Natural killer cell (primary cell): ENCODE results near the gene ATP10A. TPM values are rescaled to one million over a fixed set of nuclear protein-coding genes. Genes with fewer than 3 reads are reported as not detected.

Experiments used
- ATAC-seq, 3 donors: fragments of 150-1000 bp in 2 of 3; fragments of 200-7000 bp in 1 of 3; cut with Tn5 transposase; 1 replicate in 1 of 3; 2 replicates in 2 of 3; pipeline ENCODE4 v1.10.0; 2021; ENCODE audit warnings: mild to moderate bottlenecking in 2 of 3, moderate library complexity in 2 of 3
- DNase-seq, 2 donors: peaks; one replicate each; pipeline versions ENCODE4 v3.0.0 to v3.0.0-alpha.2; 2013 to 2021; ENCODE audit warnings: mixed read lengths in 1 of 2
- H3K27ac ChIP-seq: one replicate; pipeline ENCODE4 v1.5.1; 2013; ENCODE audit warnings: mild to moderate bottlenecking, low read length
- H3K27me3 ChIP-seq: one replicate; pipeline ENCODE4 v1.6.1; 2013; ENCODE audit warnings: low read length; ENCODE audit not compliant: control insufficient read depth, insufficient read depth
- H3K36me3 ChIP-seq: one replicate; pipeline ENCODE4 v1.6.1; 2013; ENCODE audit warnings: low read length; ENCODE audit not compliant: control insufficient read depth, insufficient read depth
- H3K4me1 ChIP-seq: one replicate; pipeline ENCODE4 v1.6.1; 2013; ENCODE audit warnings: low read length; ENCODE audit not compliant: control insufficient read depth, insufficient read depth
- H3K4me3 ChIP-seq: one replicate; pipeline ENCODE4 v1.5.1; 2013; ENCODE audit warnings: low read length
- H3K9me3 ChIP-seq: one replicate; pipeline ENCODE4 v1.6.1; 2013; ENCODE audit warnings: low read length; ENCODE audit not compliant: control insufficient read depth, insufficient read depth
- H3K27ac Mint-ChIP-seq, 2 donors: one replicate each; pipeline ENCODE4 v1.8.0; 2022; ENCODE audit warnings: mild to moderate bottlenecking in 2 of 2, mixed read lengths in 2 of 2, moderate library complexity in 1 of 2
- H3K27me3 Mint-ChIP-seq, 2 donors: one replicate each; pipeline ENCODE4 v1.8.0; 2022; ENCODE audit warnings: low read depth in 2 of 2, mixed read lengths in 2 of 2
- H3K36me3 Mint-ChIP-seq: one replicate; pipeline ENCODE4 v1.8.0; 2022; ENCODE audit warnings: mixed read lengths
- H3K4me1 Mint-ChIP-seq, 2 donors: one replicate each; pipeline ENCODE4 v1.8.0; 2022; ENCODE audit warnings: mixed read lengths in 2 of 2
- H3K4me3 Mint-ChIP-seq: one replicate; pipeline ENCODE4 v1.8.0; 2022; ENCODE audit warnings: mild to moderate bottlenecking, moderate library complexity, mixed read lengths
- H3K9me3 Mint-ChIP-seq, 2 donors: one replicate each; pipeline ENCODE4 v1.8.0; 2022; ENCODE audit warnings: mixed read lengths in 2 of 2
- WGBS: methylation state at CpG from one replicate; pipeline ENCODE4 v1.1.7; 2013; ENCODE audit warnings: missing lambda C conversion rate; ENCODE audit not compliant: insufficient coverage; 5-methylcytosine and 5-hydroxymethylcytosine counted together
- intact Hi-C: fragments of 100-400 bp; cut with micrococcal nuclease; formaldehyde crosslinking; loops from one replicate; pipeline ENCODE4 v1.14.2; 2022
- total RNA-seq, 4 donors: library from RNA; stranded (reverse); fragments of 120-200 nt in 1 of 4; gene quantifications; one replicate each; pipeline versions ENCODE4 v1.2.3 to v1.2.4, GENCODE V29; 2013 to 2022
- TF ChIP-seq, protein P1 (sequence below): fragments of 200-600 bp; IDR thresholded peaks from one replicate; pipeline ENCODE4 v1.8.0; 2022; ENCODE audit warnings: antibody characterized with exemption

The ATP10A gene
- total RNA-seq, 3 donors from 2014 or later (not counting 1 experiment from before 2014, with no cell fraction given), result 50.1 to 67.0 (median 51.2) TPM

DNA sequence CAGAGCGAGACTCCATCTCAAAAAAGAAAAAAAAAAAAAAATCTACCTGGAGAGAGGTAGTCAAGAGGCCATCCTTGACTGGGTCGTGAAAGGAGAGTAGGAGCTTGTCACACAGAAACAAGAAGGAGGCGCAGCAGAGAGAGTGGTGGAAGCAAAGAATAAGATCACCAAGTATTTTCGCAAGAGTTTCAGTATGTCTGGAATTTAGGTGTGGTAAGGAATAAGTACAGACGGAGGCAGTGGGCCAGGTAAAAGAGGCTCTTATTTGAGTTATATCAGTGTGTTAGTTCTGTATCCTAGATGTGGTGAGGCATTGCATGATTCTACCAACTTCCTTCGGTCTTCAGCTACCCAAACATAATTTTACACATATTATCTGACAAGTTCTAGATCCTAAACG, 14.6 kb upstream of the ATP10A start:
- H3K9me3 ChIP-seq, result no peaks in the 10 kb centered on the region
- TF ChIP-seq, protein P1, sequence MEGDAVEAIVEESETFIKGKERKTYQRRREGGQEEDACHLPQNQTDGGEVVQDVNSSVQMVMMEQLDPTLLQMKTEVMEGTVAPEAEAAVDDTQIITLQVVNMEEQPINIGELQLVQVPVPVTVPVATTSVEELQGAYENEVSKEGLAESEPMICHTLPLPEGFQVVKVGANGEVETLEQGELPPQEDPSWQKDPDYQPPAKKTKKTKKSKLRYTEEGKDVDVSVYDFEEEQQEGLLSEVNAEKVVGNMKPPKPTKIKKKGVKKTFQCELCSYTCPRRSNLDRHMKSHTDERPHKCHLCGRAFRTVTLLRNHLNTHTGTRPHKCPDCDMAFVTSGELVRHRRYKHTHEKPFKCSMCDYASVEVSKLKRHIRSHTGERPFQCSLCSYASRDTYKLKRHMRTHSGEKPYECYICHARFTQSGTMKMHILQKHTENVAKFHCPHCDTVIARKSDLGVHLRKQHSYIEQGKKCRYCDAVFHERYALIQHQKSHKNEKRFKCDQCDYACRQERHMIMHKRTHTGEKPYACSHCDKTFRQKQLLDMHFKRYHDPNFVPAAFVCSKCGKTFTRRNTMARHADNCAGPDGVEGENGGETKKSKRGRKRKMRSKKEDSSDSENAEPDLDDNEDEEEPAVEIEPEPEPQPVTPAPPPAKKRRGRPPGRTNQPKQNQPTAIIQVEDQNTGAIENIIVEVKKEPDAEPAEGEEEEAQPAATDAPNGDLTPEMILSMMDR, result no peak
- DNase-seq, result no peak
- no peaks in the 10 kb centered on the region for H3K4me1 ChIP-seq
- Mint-ChIP-seq H3K4me1 (peaks cover 10 to 14% of the 10 kb centered on the region in 2 donors), H3K27ac (no peak overlapping the region), H3K4me3 (no peak overlapping the region), H3K27me3 (no peaks in the 10 kb centered on the region), H3K9me3 (no peaks in the 10 kb centered on the region), H3K36me3 (no peaks in the 10 kb centered on the region)
- no peaks in the 10 kb centered on the region for H3K27me3 ChIP-seq
- intact Hi-C loops, result no loop called here
- 92% methylated on average over 6 of the region's 7 CpGs for WGBS
- no peak overlapping the region for H3K4me3 ChIP-seq
- H3K27ac ChIP-seq, result no peak overlapping the region
- H3K36me3 ChIP-seq, result no peaks in the 10 kb centered on the region
- no peak for ATAC-seq

DNA sequence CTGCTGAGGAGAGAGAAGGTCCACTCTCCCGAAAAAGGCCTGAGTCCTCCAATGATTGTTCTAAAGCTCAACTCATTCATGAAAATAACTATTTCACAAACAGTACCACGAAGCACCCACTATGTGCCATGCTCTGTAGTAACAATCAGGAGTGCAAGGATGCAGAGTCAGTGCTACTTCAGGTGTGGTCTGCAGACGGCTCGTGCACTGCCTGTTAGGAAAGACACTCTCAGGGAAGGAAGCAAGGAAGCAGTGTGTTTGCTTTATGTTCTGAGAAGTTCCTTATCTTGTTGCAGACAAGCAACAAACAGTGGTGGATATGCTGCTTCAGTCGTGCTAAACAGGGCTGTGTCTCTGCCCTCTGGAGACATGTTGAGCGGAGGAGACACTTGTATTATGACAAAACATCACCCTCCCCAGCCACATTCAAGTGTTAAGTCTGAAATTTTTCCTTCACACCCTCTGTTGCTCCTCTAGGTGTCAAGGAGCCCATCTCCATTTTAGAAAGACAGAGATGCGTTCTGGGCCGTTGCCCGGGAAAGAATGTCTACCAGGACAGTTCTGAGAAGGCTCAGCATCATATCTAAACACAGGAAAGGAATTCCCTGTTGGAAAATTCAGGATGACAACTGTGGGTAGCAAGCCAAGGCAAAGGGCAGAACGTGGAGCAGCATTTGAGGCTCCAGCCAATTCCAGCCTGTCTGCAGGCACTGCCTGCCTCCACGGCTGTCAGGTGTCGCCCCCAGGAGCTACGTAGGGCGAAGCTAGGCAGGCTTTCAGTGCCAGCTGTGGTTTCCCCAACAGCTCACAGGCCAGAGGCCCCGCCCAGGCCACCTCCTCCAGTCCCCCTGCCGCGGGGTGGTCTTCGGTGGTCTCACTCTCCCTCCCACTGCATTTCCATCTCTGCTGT, 13.4 kb upstream of the ATP10A start:
- TF ChIP-seq, protein P1, result no peak
- H3K4me3 ChIP-seq, result no peak overlapping the region
- Mint-ChIP-seq H3K4me3 (no peak overlapping the region), H3K36me3 (no peaks in the 10 kb centered on the region), H3K4me1 (peaks cover 10 to 14% of the 10 kb centered on the region in 2 donors), H3K27ac (no peak overlapping the region), H3K9me3 (no peaks in the 10 kb centered on the region), H3K27me3 (no peaks in the 10 kb centered on the region)
- intact Hi-C loops, result no loop called here
- no peak for ATAC-seq
- 78% methylated on average over 18 of the region's 18 CpGs for WGBS
- DNase-seq, result no peak
- H3K27me3 ChIP-seq, result no peaks in the 10 kb centered on the region
- no peaks in the 10 kb centered on the region for H3K4me1 ChIP-seq
- H3K27ac ChIP-seq, result no peak overlapping the region
- H3K36me3 ChIP-seq, result no peaks in the 10 kb centered on the region
- H3K9me3 ChIP-seq, result no peaks in the 10 kb centered on the region

DNA sequence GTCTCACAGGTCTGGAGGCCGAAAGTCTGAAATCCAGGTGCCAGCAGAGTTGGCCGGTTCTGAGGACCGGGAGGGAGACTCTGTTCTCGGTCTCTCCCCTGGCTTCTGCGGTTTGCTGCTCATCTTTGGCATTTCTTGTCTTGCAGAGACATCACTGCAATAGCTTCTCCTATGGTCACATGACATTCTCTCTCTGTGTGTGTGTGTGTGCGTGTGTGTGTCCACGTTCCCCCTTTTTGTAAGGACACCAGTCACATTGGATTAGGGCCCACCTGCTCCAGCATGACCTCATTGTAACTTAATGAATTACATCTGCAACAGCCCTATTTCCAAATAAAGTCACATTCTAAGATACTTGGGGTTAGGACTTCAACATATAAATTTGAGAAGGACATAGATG, 12.4 kb upstream of the ATP10A start:
- Mint-ChIP-seq H3K36me3 (no peaks in the 10 kb centered on the region), H3K27me3 (no peaks in the 10 kb centered on the region), H3K4me3 (no peak overlapping the region), H3K27ac (no peak overlapping the region), H3K9me3 (no peaks in the 10 kb centered on the region), H3K4me1 (peaks cover 10 to 14% of the 10 kb centered on the region in 2 donors)
- H3K4me3 ChIP-seq, result no peak overlapping the region
- DNase-seq, result no peak
- no peaks in the 10 kb centered on the region for H3K9me3 ChIP-seq
- no peaks in the 10 kb centered on the region for H3K4me1 ChIP-seq
- no peaks in the 10 kb centered on the region for H3K36me3 ChIP-seq
- intact Hi-C loops, result no loop called here
- ATAC-seq, result no peak
- 91% methylated on average over 7 of the region's 7 CpGs for WGBS
- no peaks in the 10 kb centered on the region for H3K27me3 ChIP-seq
- TF ChIP-seq, protein P1, result no peak
- H3K27ac ChIP-seq, result no peak overlapping the region
